Sigmoid colon (tissue), 4 donors: Measurements from ENCODE around the gene FGF19.

Source experiments
- POLR2A ChIP-seq, 2 donors: fragments of 450-650 bp; IDR thresholded peaks; one replicate each; pipeline ENCODE4 v1.6.1; 2016; ENCODE audit warnings: antibody characterized with exemption in 2 of 2, mild to moderate bottlenecking in 2 of 2, moderate library complexity in 2 of 2
- POLR2AphosphoS5 ChIP-seq, 4 donors: sonication (generic); formaldehyde crosslinking; IDR thresholded peaks; one replicate each; pipeline ENCODE4 v1.6.1; 2017; ENCODE audit warnings: antibody characterized with exemption in 4 of 4
- TF ChIP-seq, protein P1 (sequence below), 4 experiments: fragments of 450-650 bp in 3 of 4; fragments of 200-600 bp in 1 of 4; IDR thresholded peaks; one replicate each; pipeline ENCODE4 v1.5.1; 2016 to 2019; ENCODE audit warnings: antibody characterized with exemption in 4 of 4, mild to moderate bottlenecking in 3 of 4, moderate library complexity in 2 of 4

GRCh38 chr11:69657911-69658625, 45.8 kb downstream of the FGF19 start:
- TF ChIP-seq POLR2AphosphoS5 (IDR thresholded peaks at IDR 0.05) (no peak), POLR2A (IDR thresholded peaks at IDR 0.05) (no peak)
- TF ChIP-seq, protein P1, sequence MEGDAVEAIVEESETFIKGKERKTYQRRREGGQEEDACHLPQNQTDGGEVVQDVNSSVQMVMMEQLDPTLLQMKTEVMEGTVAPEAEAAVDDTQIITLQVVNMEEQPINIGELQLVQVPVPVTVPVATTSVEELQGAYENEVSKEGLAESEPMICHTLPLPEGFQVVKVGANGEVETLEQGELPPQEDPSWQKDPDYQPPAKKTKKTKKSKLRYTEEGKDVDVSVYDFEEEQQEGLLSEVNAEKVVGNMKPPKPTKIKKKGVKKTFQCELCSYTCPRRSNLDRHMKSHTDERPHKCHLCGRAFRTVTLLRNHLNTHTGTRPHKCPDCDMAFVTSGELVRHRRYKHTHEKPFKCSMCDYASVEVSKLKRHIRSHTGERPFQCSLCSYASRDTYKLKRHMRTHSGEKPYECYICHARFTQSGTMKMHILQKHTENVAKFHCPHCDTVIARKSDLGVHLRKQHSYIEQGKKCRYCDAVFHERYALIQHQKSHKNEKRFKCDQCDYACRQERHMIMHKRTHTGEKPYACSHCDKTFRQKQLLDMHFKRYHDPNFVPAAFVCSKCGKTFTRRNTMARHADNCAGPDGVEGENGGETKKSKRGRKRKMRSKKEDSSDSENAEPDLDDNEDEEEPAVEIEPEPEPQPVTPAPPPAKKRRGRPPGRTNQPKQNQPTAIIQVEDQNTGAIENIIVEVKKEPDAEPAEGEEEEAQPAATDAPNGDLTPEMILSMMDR (IDR thresholded peaks at IDR 0.05) = no peak
